PC-9 (cell line): Measurements from ENCODE around the gene TMUB2.

Experiments used
- EZH2 ChIP-seq: fragments of 200-600 bp; sonication (generic); IDR thresholded peaks from 2 replicates; pipeline ENCODE4 v1.8.0; 2017; ENCODE audit warnings: antibody characterized with exemption, low read depth
- TF ChIP-seq, protein P1 (sequence below): fragments of 200-600 bp; sonication (generic); conservative IDR thresholded peaks from 2 replicates; pipeline ENCODE4 v1.6.1; 2017; ENCODE audit warnings: mixed run types, antibody characterized with exemption, mild to moderate bottlenecking, moderate library complexity

DNA sequence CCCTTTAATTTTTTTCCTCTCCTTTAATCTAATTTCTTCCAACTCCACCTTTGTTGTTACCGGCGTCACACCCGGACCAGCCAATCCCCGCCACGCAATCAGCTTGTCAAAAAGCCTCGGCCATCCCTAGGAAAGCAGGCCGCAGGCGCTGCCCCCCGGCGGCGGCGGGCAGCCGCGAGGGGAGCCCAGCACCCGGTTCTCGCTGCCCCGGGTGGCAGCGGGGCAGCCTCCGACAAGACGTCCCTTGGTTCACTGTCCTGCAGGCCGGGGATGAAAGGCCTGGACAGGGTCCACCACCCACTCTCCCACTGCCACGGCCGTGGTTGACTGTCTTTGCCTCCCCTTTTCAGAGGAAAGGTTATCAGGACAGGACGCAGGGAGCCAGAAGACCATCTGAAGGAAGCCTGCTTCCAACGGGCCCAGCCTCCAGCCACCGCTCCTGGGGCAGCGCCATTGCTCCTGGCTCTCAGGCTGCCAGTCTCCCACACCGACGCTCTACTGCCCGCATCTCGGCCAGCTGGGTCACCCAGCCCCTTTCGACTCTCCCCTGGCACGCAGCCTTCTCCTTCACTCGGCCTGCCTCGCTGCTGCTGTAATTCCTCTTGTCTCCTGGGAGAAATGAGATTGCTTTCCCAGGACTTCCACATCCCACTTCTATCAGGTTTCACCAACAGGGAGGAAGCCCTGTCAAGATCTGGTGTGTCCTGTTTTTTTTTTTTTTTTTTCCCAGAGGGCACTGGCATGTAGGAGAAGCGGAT, 35.5 kb downstream of the TMUB2 start:
- TF ChIP-seq, protein P1, sequence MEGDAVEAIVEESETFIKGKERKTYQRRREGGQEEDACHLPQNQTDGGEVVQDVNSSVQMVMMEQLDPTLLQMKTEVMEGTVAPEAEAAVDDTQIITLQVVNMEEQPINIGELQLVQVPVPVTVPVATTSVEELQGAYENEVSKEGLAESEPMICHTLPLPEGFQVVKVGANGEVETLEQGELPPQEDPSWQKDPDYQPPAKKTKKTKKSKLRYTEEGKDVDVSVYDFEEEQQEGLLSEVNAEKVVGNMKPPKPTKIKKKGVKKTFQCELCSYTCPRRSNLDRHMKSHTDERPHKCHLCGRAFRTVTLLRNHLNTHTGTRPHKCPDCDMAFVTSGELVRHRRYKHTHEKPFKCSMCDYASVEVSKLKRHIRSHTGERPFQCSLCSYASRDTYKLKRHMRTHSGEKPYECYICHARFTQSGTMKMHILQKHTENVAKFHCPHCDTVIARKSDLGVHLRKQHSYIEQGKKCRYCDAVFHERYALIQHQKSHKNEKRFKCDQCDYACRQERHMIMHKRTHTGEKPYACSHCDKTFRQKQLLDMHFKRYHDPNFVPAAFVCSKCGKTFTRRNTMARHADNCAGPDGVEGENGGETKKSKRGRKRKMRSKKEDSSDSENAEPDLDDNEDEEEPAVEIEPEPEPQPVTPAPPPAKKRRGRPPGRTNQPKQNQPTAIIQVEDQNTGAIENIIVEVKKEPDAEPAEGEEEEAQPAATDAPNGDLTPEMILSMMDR: no peak
- TF ChIP-seq EZH2: no peak
